NCI-H2196 treated with DMSO at 0.1 percent for 48 hours (cell line): Measurements from ENCODE around the gene ABCF2.

Source experiments
- DNase-seq: peaks from one replicate; lab custom pipeline; 2025; ENCODE audit not compliant: unreplicated experiment; lab: John Stamatoyannopoulos, UW

ABCF2 gene

GRCh38 chr7:151252961-151253711, 26.1 kb upstream of the ABCF2 start:
- DNase-seq: no peak

GRCh38 chr7:151252561-151252835, 25.5 kb upstream of the ABCF2 start:
- no peak for DNase-seq

- no peak for DNase-seq
Measured at GRCh38 chr7:151251689-151252560, 24.9 kb upstream of the ABCF2 start.

- DNase-seq: no peak
Measured at GRCh38 chr7:151251328-151251688, 24.3 kb upstream of the ABCF2 start.

DNA sequence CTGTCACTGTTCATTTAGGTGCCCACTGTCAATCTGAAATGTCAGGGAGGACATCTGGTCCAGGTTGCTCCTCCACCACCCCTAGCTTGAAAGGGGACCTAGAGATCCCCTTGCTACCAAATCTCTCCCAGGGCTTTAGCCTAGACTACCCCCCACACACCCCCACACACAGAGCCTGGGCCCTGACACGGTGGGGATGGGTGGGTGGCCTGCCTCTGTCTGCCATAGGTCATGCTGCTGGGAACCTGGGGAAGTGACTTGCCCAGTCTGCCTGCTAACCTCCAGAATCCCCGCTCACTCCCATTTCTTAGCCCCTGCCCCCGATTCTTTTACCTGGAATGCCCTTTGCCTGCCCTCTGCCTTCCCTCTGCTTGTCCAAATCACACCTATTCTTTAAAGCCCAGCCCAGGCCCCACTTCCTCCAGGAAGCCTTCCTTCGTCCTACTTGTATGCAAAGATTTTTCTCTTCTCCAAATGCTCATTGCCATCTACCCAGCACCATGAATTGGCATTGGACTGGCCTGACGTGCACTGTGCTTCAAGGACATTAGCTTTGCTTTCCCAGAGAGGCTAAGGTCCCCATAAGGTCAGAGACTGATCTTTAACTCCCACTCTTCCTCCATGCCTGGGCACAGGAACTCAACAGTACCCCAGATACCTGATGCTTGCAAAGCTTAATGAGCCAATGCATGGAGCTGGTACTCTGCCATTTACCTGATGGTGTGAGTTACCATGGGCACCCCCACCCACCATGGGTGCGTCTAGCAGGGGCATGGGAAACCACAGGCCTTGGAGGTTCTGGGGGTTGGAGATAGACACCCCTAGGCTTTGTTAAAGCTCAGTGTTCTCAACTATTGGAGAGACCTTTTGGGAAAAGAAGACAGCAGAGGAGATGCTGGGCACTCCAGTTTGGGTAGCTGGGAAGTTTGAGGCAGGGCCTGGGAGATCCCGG, 23.5 kb upstream of the ABCF2 start:
- DNase-seq: no peak

GRCh38 chr7:151249732-151250072, 22.7 kb upstream of the ABCF2 start:
- DNase-seq: no peak

DNA sequence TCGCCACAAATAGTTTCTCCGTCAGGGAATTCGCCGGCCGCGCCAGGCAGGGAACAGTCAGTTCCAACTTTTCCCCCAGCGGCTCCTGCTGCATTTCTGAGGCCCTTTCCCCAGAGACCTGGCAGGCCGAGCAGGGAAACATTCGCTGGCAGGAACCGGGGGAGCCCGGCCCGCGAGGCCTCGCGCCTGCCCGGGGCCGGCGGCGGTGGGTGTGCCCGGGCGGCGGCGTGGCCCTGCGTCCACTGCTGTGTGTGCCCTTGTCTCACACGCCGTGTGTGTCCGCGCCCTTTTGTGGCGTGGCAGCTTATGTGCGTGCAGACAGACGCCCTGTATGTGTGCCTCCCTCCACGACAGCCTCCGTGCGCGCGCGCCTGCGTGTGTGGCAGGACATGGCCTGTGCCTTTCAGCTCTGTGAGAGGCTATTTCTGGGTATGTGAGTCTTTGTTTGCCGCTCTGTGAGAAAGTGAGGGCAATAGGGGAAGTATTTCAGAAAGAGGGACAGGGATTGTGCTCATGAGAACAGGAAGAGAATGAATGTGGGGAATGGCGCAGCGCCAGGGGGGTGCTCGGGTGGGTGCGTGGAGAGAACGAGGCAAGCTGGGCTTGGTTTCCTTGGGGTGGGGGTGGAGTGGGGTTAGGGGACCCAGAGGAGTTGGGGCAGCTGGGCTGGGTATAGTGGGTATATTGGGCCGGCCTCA, 22.2 kb upstream of the ABCF2 start:
- DNase-seq: no peak

DNA sequence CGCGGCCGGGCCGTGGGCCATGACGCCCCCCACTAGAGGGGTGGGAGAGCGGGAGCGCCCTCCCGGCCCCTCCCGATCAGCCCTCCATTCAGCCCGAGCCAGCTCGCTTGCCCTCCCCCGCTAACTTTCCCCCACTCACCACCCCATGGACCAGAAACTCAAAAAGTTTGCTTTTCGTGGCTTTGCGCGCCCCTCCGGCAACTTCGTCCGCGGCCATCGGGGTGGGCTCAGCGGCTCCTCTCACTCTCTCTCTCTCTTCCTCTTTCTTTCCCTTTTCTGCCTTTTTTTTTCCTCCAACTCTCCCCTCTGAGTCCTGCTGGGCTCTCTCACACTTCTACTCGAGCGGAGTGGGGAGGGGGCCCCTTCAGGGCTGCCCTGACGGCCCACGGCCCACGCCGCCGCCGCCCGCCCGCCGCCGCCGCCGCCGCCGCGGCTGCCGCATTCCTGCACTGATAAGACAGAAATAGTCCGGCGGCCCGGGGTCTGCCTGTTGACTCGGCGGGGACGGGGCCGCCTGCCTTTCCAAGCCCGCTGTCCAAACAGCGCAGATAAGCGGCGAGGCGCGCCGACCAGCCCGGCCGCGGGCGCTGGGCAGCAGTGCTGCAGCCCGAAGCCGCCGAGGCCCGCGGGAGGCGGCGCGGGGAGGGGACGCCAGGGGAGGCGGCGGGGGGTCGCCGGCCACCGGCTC, 21.5 kb upstream of the ABCF2 start, which contains the start of gene SMARCD3:
TSS of gene SMARCD3 (minus strand) at position 349 of the 688 bp plus-strand sequence. CDS start at position 217, 132 bp downstream.
- no peak for DNase-seq

GRCh38 chr7:151247611-151248345, 20.8 kb upstream of the ABCF2 start:
- DNase-seq: no peak

- DNase-seq: no peak
Measured at GRCh38 chr7:151246851-151247580, 20.0 kb upstream of the ABCF2 start.

DNA sequence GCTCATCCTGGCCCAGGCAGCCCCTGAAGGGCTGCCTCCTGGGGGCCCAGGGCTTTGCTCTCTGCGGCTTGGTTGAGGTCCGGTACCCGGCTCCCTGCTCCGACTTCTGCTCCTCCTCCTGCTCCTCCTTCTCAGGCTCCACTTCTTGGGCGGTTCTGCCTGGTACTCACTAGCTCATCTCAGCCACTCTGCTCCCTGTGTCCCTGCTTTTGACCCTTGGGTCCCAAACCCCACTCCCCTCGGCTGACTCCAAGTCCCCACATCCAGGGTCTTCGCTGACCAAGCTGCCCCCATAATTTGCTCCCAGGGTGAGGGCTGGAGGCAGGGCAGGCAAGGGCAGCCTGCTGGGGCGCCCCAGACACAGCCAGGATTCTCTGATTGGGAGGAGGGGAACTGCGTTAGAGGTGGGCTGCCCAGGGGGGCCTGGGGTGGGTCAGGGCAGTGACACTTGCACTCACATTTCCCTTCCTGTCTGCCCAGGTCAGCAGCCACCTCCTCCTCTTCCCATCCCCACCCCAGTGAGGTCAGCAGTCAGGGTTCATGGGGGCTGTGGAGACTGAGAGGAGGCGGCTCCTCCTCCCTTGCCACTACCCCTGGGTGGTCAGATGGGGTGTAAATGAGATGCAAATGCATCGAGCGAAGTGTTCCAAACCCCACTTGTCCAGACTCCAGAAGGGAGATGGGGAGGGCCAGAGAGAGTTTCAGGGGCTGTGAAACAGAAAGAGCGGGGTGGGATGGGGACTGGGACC, 19.3 kb upstream of the ABCF2 start:
- no peak for DNase-seq

- no peak for DNase-seq
Measured at GRCh38 chr7:151245360-151246101, 18.5 kb upstream of the ABCF2 start.

DNA sequence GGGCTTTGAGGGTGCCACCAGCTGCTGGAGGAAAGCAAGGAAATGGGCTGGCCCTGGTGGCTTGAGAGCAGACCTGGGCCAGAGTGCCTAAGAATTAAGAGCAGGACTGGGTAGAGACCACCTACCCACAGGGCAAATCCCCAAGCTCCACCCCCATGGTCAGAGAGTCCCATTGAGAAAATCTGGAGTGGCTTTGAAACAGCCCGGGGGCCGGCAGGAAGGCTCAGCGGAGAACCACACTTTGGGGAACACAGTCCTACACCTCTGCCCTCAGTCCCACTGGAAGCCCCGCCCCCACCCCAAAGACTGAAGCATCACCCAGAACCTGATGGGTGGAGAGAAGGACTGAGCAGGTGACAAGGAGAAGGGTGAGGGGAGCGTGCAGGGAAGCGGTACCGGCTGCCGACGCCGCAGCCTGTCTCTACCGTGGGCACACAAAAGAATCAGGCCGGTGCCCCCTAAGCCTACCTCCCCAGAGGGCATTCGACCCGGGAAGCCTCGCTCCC, 17.9 kb upstream of the ABCF2 start:
- DNase-seq: no peak

DNA sequence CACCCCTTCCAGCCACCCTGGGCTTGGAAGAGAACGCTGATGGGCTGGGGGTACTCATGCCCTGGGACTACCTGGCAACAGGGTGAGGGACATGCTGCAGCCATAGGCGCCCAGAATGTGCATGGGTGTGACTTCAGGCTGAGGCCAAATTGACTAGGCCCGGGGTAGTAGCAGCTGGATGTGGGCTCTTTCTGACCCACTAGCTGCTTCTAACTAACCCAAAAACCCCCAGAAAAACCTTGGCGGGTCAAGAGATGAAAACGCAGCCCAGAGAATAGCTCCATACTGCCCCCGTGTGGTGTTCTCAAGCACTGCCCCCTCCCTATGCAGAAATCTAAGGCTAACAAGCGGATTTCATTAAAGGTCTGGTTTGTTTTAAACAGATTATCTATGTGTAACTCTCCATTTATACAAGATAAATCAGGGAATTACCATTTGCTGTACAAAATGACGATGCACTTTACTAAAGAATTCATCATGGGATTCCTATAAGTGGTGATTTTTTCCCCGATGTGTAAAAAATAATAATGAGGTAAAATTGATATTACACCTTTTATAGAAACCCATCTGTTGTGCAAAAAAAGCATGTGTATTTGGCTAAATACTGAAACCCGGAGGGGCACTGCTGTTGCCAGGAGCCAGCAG, 17.3 kb upstream of the ABCF2 start:
- DNase-seq: no peak

GRCh38 chr7:151243408-151244195, 16.6 kb upstream of the ABCF2 start:
- no peak for DNase-seq

DNA sequence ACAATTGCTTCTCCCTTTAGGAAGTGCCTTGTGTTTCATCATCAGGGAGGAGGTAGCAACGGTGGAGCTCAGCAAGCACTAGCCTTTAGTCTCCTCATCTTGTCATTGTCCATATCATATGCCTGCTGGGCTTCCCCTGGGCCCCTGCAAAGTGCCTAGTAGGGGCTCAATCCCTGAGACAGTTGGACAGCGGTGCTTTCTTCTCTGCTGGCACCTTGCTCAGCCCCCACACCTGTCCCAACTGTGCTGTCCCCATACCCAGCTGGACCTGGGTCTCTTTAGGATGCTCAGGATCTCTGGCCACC, 16.0 kb upstream of the ABCF2 start:
- no peak for DNase-seq
